Measurements from ENCODE around the gene SYT5. TPM values are rescaled to one million over a fixed set of nuclear protein-coding genes. Genes with fewer than 3 reads are reported as not detected.
A peak's percentile ranks its signal among the peaks of the same experiment; 100 is the strongest.

Gene SYT5
- total RNA-seq, 1 experiment from 2014 or later = 2.3 TPM

DNA sequence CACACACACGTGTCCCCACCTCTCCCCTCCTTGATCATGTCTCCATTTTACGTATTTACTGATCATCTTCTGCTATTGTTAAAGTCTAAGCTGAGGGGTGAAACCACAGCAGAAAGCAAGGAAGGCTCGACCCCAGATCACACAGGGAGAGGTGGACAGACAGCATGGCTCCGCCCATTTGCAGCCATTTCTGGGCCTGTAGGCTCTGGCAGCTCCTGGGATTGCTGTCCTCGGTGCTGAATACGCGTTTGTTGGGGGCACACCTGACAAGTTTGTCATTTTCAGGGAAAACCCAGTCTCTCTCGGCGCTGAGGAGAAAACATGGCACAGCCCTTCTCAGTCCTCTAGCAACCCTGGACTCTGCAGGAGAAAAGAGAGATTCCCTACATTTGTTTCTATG is 40.4 kb upstream of the SYT5 start:
- CTCF ChIA-PET = no interaction called here
- RAD21 ChIA-PET (ENCODE audit: low non-redundant PET in 1 of 2, low total read pairs in 2 of 2, uncharacterized antibody in 2 of 2, unreplicated experiment in 2 of 2) = no interaction called here
- Histone ChIP-seq H3K79me2 (ENCODE audit: insufficient read depth, low read length) (no peaks in the 10 kb centered on the region), H3K4me2 (ENCODE audit: low read length) (no peak overlapping the region), H3K9ac (ENCODE audit: low read length) (no peak overlapping the region), H3K9me2 (ENCODE audit: insufficient read depth) (no peaks in the 10 kb centered on the region), H3K4me3 (replicated peaks in 1 of 2; ENCODE audit: low read depth in 1 of 2, low read length in 2 of 2) (no peak overlapping the region), H2AFZ (ENCODE audit: low read depth, low read length, poor library complexity, severe bottlenecking) (no peak overlapping the region), H3K9me3 (ENCODE audit: control insufficient read depth in 1 of 2, insufficient read depth in 1 of 2, low read depth in 1 of 2, low read length in 2 of 2) (no peaks in the 10 kb centered on the region; a peak in 1 of 4 replicates), H3K27me3 (ENCODE audit: insufficient read depth, low read length) (no peaks in the 10 kb centered on the region), H4K20me1 (ENCODE audit: insufficient read depth) (no peaks in the 10 kb centered on the region), H3K4me1 (ENCODE audit: control insufficient read depth in 1 of 2, insufficient read depth in 2 of 2, low read length in 2 of 2) (peaks cover 4 to 24% of the 10 kb centered on the region in 2 experiments; a peak in 3 of 4 replicates), H3K36me3 (ENCODE audit: control insufficient read depth in 1 of 2, insufficient read depth in 2 of 2, low read length in 2 of 2) (no peaks in the 10 kb centered on the region), H3K27ac (ENCODE audit: low read depth, low read length) (no peak overlapping the region)
- no TSS peak for BruUV-seq (replicated peaks)
- ATAC-seq (no peak), DNase-seq (ENCODE audit: low read depth, low spot score) (no peak)
- POLR2A ChIA-PET = interaction anchor here (1.2 kb wide), 1 partner anchor 14 kb away, joined by 3 read pairs; no protein-coding TSS in a partner anchor
- intact Hi-C loops (cut with micrococcal nuclease) = no loop called here
- peak; percentile 65 for TF ChIP-seq REST (IDR thresholded peaks at IDR 0.05; ENCODE audit: low read depth)
- TF ChIP-seq SIN3A (IDR thresholded peaks at IDR 0.05; ENCODE audit: low read depth) = no peak

GRCh38 chr19:55216461-55217198 is 36.5 kb upstream of the SYT5 start:
- H2AFZ ChIP-seq (ENCODE audit: low read depth, low read length, poor library complexity, severe bottlenecking) = no peak overlapping the region
- H3K9me3 ChIP-seq (ENCODE audit: control insufficient read depth in 1 of 2, insufficient read depth in 1 of 2, low read depth in 1 of 2, low read length in 2 of 2) = no peaks in the 10 kb centered on the region; a peak in 1 of 4 replicates
- CTCF ChIA-PET = interaction anchor here (0.6 to 1.7 kb wide), 5 partner anchors 37 to 75 kb away, joined by 3 to 5 read pairs (median 3); partner anchors contain the start of genes DNAAF3 and PPP6R1
- no peaks in the 10 kb centered on the region for H3K9me2 ChIP-seq (ENCODE audit: insufficient read depth)
- BruUV-seq (replicated peaks) = TSS peak; percentile 77
- H3K27ac ChIP-seq (ENCODE audit: low read depth, low read length) = peak overlapping the region; percentile 87
- H4K20me1 ChIP-seq (ENCODE audit: insufficient read depth) = no peaks in the 10 kb centered on the region
- peak overlapping the region; percentile 91 for H3K4me2 ChIP-seq (ENCODE audit: low read length)
- no peaks in the 10 kb centered on the region for H3K27me3 ChIP-seq (ENCODE audit: insufficient read depth, low read length)
- intact Hi-C loops (cut with micrococcal nuclease) = loop anchor here (1.0 to 10.0 kb wide), 3 partner anchors 38 to 228 kb away; partner anchors contain the start of genes PPP6R1 and SHISA7
- peak overlapping the region; percentile 56 to 67 for H3K4me3 ChIP-seq (replicated peaks in 1 of 2; ENCODE audit: low read depth in 1 of 2, low read length in 2 of 2)
- DNase-seq (ENCODE audit: low read depth, low spot score) = peak; percentile 100
- POLR2A ChIA-PET = interaction anchor here (0.6 to 2.5 kb wide), 6 partner anchors 10 to 191 kb away, joined by 3 to 45 read pairs (median 7); partner anchors contain the start of genes PPP6R1, SYT5, TMEM238 and UBE2S
- RAD21 ChIA-PET (ENCODE audit: low non-redundant PET in 1 of 2, low total read pairs in 2 of 2, uncharacterized antibody in 2 of 2, unreplicated experiment in 2 of 2) = interaction anchor here (0.6 to 1.4 kb wide), 3 partner anchors 43 to 51 kb away, joined by 3 to 8 read pairs (median 3); partner anchors contain the start of gene PPP6R1 (in 1 of the 2)
- H3K9ac ChIP-seq (ENCODE audit: low read length) = peak overlapping the region; percentile 67
- peak; percentile 83 for ATAC-seq
- no peaks in the 10 kb centered on the region for H3K36me3 ChIP-seq (ENCODE audit: control insufficient read depth in 1 of 2, insufficient read depth in 2 of 2, low read length in 2 of 2)
- H3K4me1 ChIP-seq (ENCODE audit: control insufficient read depth in 1 of 2, insufficient read depth in 2 of 2, low read length in 2 of 2) = peaks cover 11 to 39% of the 10 kb centered on the region in 2 experiments
- H3K79me2 ChIP-seq (ENCODE audit: insufficient read depth, low read length) = no peaks in the 10 kb centered on the region
- TF ChIP-seq POLR2A (IDR thresholded peaks at IDR 0.05; ENCODE audit: borderline replicate concordance, extremely low read depth, insufficient read depth, insufficient read length) (peak; percentile 23), EGR1 (IDR thresholded peaks at IDR 0.05; ENCODE audit: low read depth) (peak; percentile 42; the same call in 1 of the 2 replicates), ELF1 (IDR thresholded peaks at IDR 0.05; ENCODE audit: borderline replicate concordance, low read depth) (no peak; the same call in 1 of the 2 replicates), ZNF274 (IDR thresholded peaks at IDR 0.05; ENCODE audit: low read depth, low read length) (no peak), CEBPB (IDR thresholded peaks at IDR 0.05; ENCODE audit: low read depth) (peak; percentile 68; the same call in 1 of the 2 replicates), EZH2phosphoT487 (IDR thresholded peaks at IDR 0.05; ENCODE audit: borderline replicate concordance) (no peak), ZFX (IDR thresholded peaks at IDR 0.05) (no peak), MAX (IDR thresholded peaks at IDR 0.05) (peak; percentile 81), SIN3A (IDR thresholded peaks at IDR 0.05; ENCODE audit: low read depth) (peak; percentile 76), POLR2AphosphoS5 (IDR thresholded peaks at IDR 0.05; ENCODE audit: low read depth, low read length) (peak; percentile 67), JUND (IDR thresholded peaks at IDR 0.05) (peak; percentile 100), SP1 (IDR thresholded peaks at IDR 0.05; ENCODE audit: low read depth) (peak; percentile 100)
